ENCODE data around the gene PLEKHA5.

GRCh38 chr12:19121449-19122018 lies 8.0 kb upstream of the PLEKHA5 start:
- TF ChIP-seq EP300 (IDR thresholded peaks at IDR 0.05), result no peak
- TF ChIP-seq POLR2A (IDR thresholded peaks at IDR 0.05), result no peak
